MCF 10A (cell line): Measurements from ENCODE around the gene C4orf50. TPM values are rescaled to one million over a fixed set of nuclear protein-coding genes. Genes with fewer than 3 reads are reported as not detected.
A peak's percentile ranks its signal among the peaks of the same experiment; 100 is the strongest.

Source experiments
- BruUV-seq: library from RNA; stranded (reverse); fragments of 400-500 nt; replicated peaks from 2 replicates; lab custom pipeline; 2021; lab: Mats Ljungman, UMichigan
- CTCF ChIA-PET: fragments of 300-600 bp; sonication (Branson Sonifier 250); formaldehyde crosslinking; extraction: SDS; loops from one replicate; lab custom pipeline; 2021; ENCODE audit warnings: antibody characterized with exemption, inconsistent platforms; lab: Yijun Ruan, JAX
- POLR2A ChIA-PET: fragments of 300-600, 350-650 bp; sonication (Branson Sonifier 250); formaldehyde crosslinking; extraction: SDS; loops from one replicate; lab custom pipeline; 2020; ENCODE audit warnings: antibody characterized with exemption, inconsistent platforms; lab: Yijun Ruan, JAX
- DNase-seq: peaks from one replicate; pipeline ENCODE4 v3.0.0-alpha.2; 2018; ENCODE audit not compliant: unreplicated experiment
- H3K27ac Mint-ChIP-seq: one replicate; pipeline ENCODE4 v1.8.0; 2022; ENCODE audit warnings: mild to moderate bottlenecking, low read depth, mixed read lengths; ENCODE audit not compliant: unreplicated experiment
- H3K27me3 Mint-ChIP-seq: one replicate; pipeline ENCODE4 v1.8.0; 2022; ENCODE audit warnings: mixed read lengths; ENCODE audit not compliant: insufficient read depth, unreplicated experiment
- H3K36me3 Mint-ChIP-seq: one replicate; pipeline ENCODE4 v1.8.0; 2022; ENCODE audit warnings: mild to moderate bottlenecking, moderate library complexity, mixed read lengths; ENCODE audit not compliant: insufficient read depth, unreplicated experiment
- H3K4me1 Mint-ChIP-seq: one replicate; pipeline ENCODE4 v1.8.0; 2022; ENCODE audit warnings: mixed read lengths; ENCODE audit not compliant: insufficient read depth, unreplicated experiment
- H3K4me3 Mint-ChIP-seq: one replicate; pipeline ENCODE4 v1.8.0; 2022; ENCODE audit warnings: mild to moderate bottlenecking, moderate library complexity, mixed read lengths; ENCODE audit not compliant: unreplicated experiment
- H3K9me3 Mint-ChIP-seq: one replicate; pipeline ENCODE4 v1.8.0; 2022; ENCODE audit warnings: mixed read lengths; ENCODE audit not compliant: unreplicated experiment
- CTCF ChIP-seq: fragments of 200-600 bp; IDR thresholded peaks from one replicate; pipeline ENCODE4 v1.8.0; 2022; ENCODE audit warnings: antibody characterized with exemption, mild to moderate bottlenecking; ENCODE audit not compliant: unreplicated experiment
- intact Hi-C: fragments of 100-400 bp; cut with micrococcal nuclease; formaldehyde crosslinking; loops from 2 replicates; pipeline ENCODE4 v1.14.1; 2022
- total RNA-seq: library from RNA; stranded (reverse); gene quantifications from 2 replicates; pipeline ENCODE4 v1.2.3, GENCODE V29; 2022

C4orf50 gene
- total RNA-seq, 1 experiment from 2014 or later = not detected

DNA sequence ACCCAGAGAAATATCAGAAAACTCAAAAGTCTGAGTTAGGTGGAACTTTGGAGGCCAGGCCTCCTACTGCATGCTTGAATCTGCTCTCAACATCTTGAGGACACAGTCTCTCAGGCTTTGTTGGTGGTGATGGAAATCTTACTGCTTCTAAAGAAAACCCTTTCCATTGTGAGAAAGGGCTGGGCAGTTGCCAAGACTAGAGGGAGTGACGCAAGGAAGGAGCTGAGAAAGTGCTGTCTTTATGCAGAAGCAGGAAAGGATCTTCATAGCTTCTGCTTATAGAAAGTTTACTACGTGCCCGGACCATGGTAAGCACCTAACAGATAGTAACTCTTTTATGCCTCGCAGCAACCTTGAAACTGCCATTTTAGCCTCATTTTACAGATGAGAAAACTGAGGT lies 122.9 kb downstream of the C4orf50 start:
- Mint-ChIP-seq H3K27me3 (no peaks in the 10 kb centered on the region), H3K9me3 (peaks cover 14% of the 10 kb centered on the region), H3K36me3 (peaks cover 4% of the 10 kb centered on the region), H3K27ac (no peak overlapping the region), H3K4me1 (no peaks in the 10 kb centered on the region), H3K4me3 (no peak overlapping the region)
- CTCF ChIA-PET = no interaction called here
- DNase-seq = peak; percentile 28
- POLR2A ChIA-PET = no interaction called here
- intact Hi-C loops = no loop called here
- no TSS peak for BruUV-seq
- TF ChIP-seq CTCF = no peak

DNA sequence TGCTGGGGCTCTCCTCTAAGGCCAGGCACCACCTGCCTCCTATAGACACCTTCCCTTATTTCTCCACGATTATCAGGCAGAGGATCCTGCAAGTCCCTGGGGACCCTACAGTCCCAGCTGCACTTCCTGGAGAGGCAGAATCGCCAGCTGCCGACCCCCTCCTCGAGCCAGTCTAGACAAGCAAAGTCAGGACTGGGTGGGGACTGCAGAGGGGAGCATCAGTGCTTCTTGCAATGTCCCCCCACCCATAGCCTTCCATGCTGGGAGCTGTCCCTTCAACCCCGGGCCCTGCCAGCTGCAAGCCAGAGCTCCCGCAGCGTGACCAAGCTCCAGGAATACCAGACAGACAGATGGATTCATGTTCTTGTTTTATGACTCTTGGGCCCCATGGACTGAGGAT lies 124.0 kb downstream of the C4orf50 start:
- H3K9me3 Mint-ChIP-seq = peaks cover 15% of the 10 kb centered on the region
- no TSS peak for BruUV-seq
- H3K4me1 Mint-ChIP-seq = no peaks in the 10 kb centered on the region
- CTCF ChIA-PET = no interaction called here
- peaks cover 4% of the 10 kb centered on the region for H3K36me3 Mint-ChIP-seq
- no peak for DNase-seq
- no peak overlapping the region for H3K4me3 Mint-ChIP-seq
- TF ChIP-seq CTCF = no peak
- H3K27me3 Mint-ChIP-seq = no peaks in the 10 kb centered on the region
- POLR2A ChIA-PET = no interaction called here
- intact Hi-C loops = no loop called here
- H3K27ac Mint-ChIP-seq = no peak overlapping the region

DNA sequence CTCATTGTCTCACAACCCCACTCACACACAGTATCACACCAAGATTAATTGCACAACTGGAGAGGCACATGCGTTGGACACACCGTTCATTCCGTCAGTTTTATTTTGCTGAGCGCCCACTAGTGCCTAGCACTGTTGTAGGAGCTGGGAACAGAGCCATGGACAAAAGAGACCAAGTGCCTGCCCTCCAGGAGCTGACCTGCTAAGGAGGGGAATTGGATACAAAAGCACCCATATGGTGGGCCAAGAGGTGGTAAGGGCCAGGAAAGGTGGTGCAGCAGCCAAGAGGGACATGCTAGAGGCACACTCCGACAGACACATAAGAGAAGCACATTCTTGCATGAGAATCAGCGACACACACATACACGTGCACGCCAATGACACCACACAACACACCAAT lies 124.6 kb downstream of the C4orf50 start:
- Mint-ChIP-seq H3K27ac (no peak overlapping the region), H3K9me3 (peaks cover 15% of the 10 kb centered on the region), H3K27me3 (no peaks in the 10 kb centered on the region), H3K36me3 (peaks cover 4% of the 10 kb centered on the region), H3K4me1 (no peaks in the 10 kb centered on the region), H3K4me3 (no peak overlapping the region)
- no TSS peak for BruUV-seq
- DNase-seq = no peak
- intact Hi-C loops = no loop called here
- CTCF ChIA-PET = no interaction called here
- TF ChIP-seq CTCF = no peak
- POLR2A ChIA-PET = no interaction called here

DNA sequence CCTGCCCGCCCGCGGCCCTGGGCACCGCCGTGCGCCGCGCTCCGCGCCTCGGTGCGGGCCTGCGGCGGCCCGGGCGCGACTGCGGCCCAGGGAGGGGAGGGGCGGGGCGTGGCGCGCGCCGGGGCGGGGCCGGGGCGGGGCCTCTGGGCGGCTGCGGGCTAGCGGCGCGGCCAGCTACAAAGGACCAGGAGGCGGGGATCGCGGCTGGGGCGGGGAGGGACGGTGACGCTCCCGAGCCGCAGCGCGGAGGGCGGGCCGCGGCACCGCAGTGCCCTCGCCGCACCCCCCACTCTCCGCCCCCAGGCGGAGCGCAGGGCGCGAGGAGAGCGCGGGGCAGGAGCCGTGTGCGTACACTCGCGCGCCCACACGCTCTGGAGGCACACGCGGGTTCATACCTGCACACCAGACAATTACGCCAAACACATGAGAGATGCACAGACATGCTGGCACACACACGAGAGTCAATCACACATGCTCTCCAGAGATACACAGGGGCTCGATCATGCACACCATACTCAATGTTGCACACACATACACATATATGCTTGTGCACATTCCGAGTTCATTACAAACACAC lies 125.1 kb downstream of the C4orf50 start, which contains the start of gene CRMP1:
Gene CRMP1, minus strand, starts transcription at position 83 of the 577 bp plus-strand sequence. CDS start 117 bp downstream, outside the sequence.
- CTCF ChIA-PET = no interaction called here
- peaks cover 13% of the 10 kb centered on the region for H3K9me3 Mint-ChIP-seq
- POLR2A ChIA-PET = no interaction called here
- no TSS peak for BruUV-seq
- intact Hi-C loops = no loop called here
- DNase-seq = no peak
- no peaks in the 10 kb centered on the region for H3K4me1 Mint-ChIP-seq
- H3K27ac Mint-ChIP-seq = no peak within 1 kb of the TSS
- TF ChIP-seq CTCF = no peak
- H3K27me3 Mint-ChIP-seq = no peaks in the 10 kb centered on the region
- no peak within 1 kb of the TSS for H3K4me3 Mint-ChIP-seq
- H3K36me3 Mint-ChIP-seq = peaks cover 4% of the 10 kb centered on the region
